ENCODE data around the gene GALNT2.

GALNT2 gene

GRCh38 chr1:230249695-230250480, 182.8 kb downstream of the GALNT2 start:
- Histone ChIP-seq H3K27ac (no peak overlapping the region), H3K9ac (ENCODE audit: insufficient read length) (no peak overlapping the region), H3K4me3 (no peak overlapping the region), H3K9me3 (ENCODE audit: low read depth, low read length) (no peaks in the 10 kb centered on the region), H3K36me3 (ENCODE audit: insufficient read depth, low read length) (peaks cover 10% of the 10 kb centered on the region; the same call in 1 of the 2 replicates)
- no peak for DNase-seq (ENCODE audit: low read depth, low spot score)
- TF ChIP-seq EZH2 (IDR thresholded peaks at IDR 0.05) (no peak), POLR2AphosphoS5 (IDR thresholded peaks at IDR 0.05; ENCODE audit: borderline replicate concordance, low read depth, low read length) (no peak), FOXP2 (optimal IDR thresholded peaks at IDR 0.05; ENCODE audit: control extremely low read depth, extremely low read length, insufficient read depth) (no peak)

GRCh38 chr1:230250666-230251065, 183.6 kb downstream of the GALNT2 start:
- Histone ChIP-seq H3K9me3 (ENCODE audit: low read depth, low read length) (no peaks in the 10 kb centered on the region), H3K4me3 (no peak overlapping the region), H3K36me3 (ENCODE audit: insufficient read depth, low read length) (peaks cover 16% of the 10 kb centered on the region; the same call in 1 of the 2 replicates), H3K27ac (no peak overlapping the region), H3K9ac (ENCODE audit: insufficient read length) (no peak overlapping the region)
- TF ChIP-seq EZH2 (IDR thresholded peaks at IDR 0.05) (no peak), FOXP2 (optimal IDR thresholded peaks at IDR 0.05; ENCODE audit: control extremely low read depth, extremely low read length, insufficient read depth) (no peak), POLR2AphosphoS5 (IDR thresholded peaks at IDR 0.05; ENCODE audit: borderline replicate concordance, low read depth, low read length) (no peak)
- no peak for DNase-seq (ENCODE audit: low read depth, low spot score)

DNA sequence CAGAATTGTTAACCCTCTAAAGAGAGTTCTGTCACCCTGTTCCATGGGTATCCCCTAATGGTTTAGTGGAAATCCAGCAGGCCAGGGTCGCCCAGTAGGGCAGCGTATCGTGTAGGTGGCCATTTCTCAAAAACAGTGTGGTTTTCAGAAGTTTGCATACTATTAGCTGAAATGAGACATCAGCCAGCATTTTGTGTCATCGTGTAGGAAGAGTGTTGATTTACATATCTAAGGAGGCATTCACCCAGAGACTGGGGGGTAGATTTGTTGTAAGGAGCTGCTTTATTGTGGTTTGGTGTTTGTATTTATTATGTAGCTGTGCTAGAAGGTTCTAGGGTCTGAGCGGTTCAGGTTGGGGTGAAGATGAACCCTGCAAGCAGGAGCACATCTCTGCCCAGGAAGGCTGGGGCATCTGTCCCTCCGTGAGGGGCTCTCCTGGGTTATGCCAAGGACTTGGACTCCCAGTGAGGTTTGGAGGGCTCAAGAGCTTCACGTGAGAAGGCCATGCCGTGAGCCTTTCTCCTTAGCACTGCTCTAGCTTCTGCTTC, 184.7 kb downstream of the GALNT2 start:
- H3K4me3 ChIP-seq: no peak overlapping the region
- H3K9me3 ChIP-seq (ENCODE audit: low read depth, low read length): no peaks in the 10 kb centered on the region
- H3K27ac ChIP-seq: no peak overlapping the region
- TF ChIP-seq POLR2AphosphoS5 (IDR thresholded peaks at IDR 0.05; ENCODE audit: borderline replicate concordance, low read depth, low read length): no peak
- no peak overlapping the region for H3K9ac ChIP-seq (ENCODE audit: insufficient read length)
- H3K36me3 ChIP-seq (ENCODE audit: insufficient read depth, low read length): peaks cover 11% of the 10 kb centered on the region; the same call in 1 of the 2 replicates
- no peak for DNase-seq (ENCODE audit: low read depth, low spot score)

DNA sequence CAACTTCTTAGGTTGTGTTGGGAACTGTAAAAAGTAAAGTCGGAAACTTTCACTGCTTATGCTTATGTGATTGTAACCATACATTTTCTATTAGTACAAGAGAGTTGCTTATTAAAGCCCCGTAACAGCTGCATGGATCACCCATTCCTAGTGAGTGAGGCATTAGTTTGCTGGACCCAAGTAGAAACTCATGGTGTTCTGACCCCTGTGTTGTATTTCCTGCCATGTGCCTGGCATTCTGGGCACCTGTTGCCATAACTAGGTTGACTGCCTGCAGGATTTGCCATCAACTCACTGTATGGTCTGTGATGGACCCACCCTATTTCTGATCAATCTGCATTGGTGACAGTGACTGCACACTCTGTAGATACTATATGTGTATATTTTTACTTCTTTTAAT, 186.1 kb downstream of the GALNT2 start:
- no peak for DNase-seq (ENCODE audit: low read depth, low spot score)
- H3K27ac ChIP-seq: no peak overlapping the region
- peaks cover 11% of the 10 kb centered on the region; the same call in 1 of the 2 replicates for H3K36me3 ChIP-seq (ENCODE audit: insufficient read depth, low read length)
- no peaks in the 10 kb centered on the region for H3K9me3 ChIP-seq (ENCODE audit: low read depth, low read length)
- no peak overlapping the region for H3K4me3 ChIP-seq
- H3K9ac ChIP-seq (ENCODE audit: insufficient read length): no peak overlapping the region
- TF ChIP-seq EZH2 (IDR thresholded peaks at IDR 0.05): no peak
- no peak for TF ChIP-seq FOXP2 (optimal IDR thresholded peaks at IDR 0.05; ENCODE audit: control extremely low read depth, extremely low read length, insufficient read depth)
- no peak for TF ChIP-seq POLR2AphosphoS5 (IDR thresholded peaks at IDR 0.05; ENCODE audit: borderline replicate concordance, low read depth, low read length)

- Histone ChIP-seq H3K4me3 (no peak overlapping the region), H3K36me3 (ENCODE audit: insufficient read depth, low read length) (peaks cover 16% of the 10 kb centered on the region), H3K27ac (no peak overlapping the region), H3K9ac (ENCODE audit: insufficient read length) (no peak overlapping the region), H3K9me3 (ENCODE audit: low read depth, low read length) (no peaks in the 10 kb centered on the region; the same call in 1 of the 2 replicates)
- DNase-seq (ENCODE audit: low read depth, low spot score): no peak
- no peak for TF ChIP-seq FOXP2 (optimal IDR thresholded peaks at IDR 0.05; ENCODE audit: control extremely low read depth, extremely low read length, insufficient read depth)
- no peak for TF ChIP-seq EZH2 (IDR thresholded peaks at IDR 0.05)
- TF ChIP-seq POLR2AphosphoS5 (IDR thresholded peaks at IDR 0.05; ENCODE audit: borderline replicate concordance, low read depth, low read length): no peak
These were observed 187.2 kb downstream of the GALNT2 start for GRCh38 chr1:230254265-230254664.

DNA sequence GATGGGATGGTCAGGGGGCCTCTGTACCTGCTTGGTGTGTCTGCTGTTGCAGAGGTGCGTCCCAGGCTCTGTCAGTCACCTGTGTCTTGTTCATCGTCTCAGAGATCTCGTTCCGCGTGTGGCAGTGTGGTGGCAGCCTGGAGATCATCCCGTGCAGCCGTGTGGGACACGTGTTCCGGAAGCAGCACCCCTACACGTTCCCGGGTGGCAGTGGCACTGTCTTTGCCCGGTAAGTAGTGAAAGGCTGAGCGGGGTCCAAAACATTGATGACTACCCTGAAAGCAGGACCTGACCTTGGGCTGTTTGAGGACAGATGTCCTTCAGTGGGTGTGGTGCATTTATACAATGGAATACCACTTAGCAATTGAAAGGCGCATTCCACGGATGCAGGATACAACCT, 188.1 kb downstream of the GALNT2 start:
- no peaks in the 10 kb centered on the region; the same call in 1 of the 2 replicates for H3K9me3 ChIP-seq (ENCODE audit: low read depth, low read length)
- TF ChIP-seq FOXP2 (optimal IDR thresholded peaks at IDR 0.05; ENCODE audit: control extremely low read depth, extremely low read length, insufficient read depth): no peak
- no peak overlapping the region for H3K27ac ChIP-seq
- no peak for DNase-seq (ENCODE audit: low read depth, low spot score)
- H3K9ac ChIP-seq (ENCODE audit: insufficient read length): no peak overlapping the region
- no peak overlapping the region for H3K4me3 ChIP-seq
- H3K36me3 ChIP-seq (ENCODE audit: insufficient read depth, low read length): peaks cover 18% of the 10 kb centered on the region

DNA sequence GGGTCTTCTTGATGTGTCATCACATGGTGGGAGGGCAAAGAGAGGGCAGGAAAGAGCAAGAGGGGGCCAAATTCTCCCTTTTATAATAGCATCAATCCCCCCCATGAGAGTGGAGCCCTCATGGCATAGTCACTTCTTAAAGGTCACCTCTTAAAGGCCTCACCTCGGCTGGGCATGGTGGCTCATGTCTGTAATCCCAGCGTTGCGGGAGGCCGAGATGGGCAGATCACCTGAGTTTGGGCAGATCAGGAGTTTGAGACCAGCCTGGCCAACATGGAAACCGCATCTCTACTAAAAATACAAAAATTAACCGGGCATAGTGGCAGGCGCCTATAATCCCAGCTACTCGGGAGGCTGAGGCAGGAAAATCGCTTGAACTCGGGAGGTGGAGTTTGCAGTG, 189.0 kb downstream of the GALNT2 start:
- Histone ChIP-seq H3K4me3 (no peak overlapping the region), H3K9me3 (ENCODE audit: low read depth, low read length) (no peaks in the 10 kb centered on the region; the same call in 1 of the 2 replicates), H3K27ac (no peak overlapping the region), H3K9ac (ENCODE audit: insufficient read length) (no peak overlapping the region), H3K36me3 (ENCODE audit: insufficient read depth, low read length) (peaks cover 18% of the 10 kb centered on the region)
- DNase-seq (ENCODE audit: low read depth, low spot score): no peak
- no peak for TF ChIP-seq FOXP2 (optimal IDR thresholded peaks at IDR 0.05; ENCODE audit: control extremely low read depth, extremely low read length, insufficient read depth)
- no peak for TF ChIP-seq POLR2AphosphoS5 (IDR thresholded peaks at IDR 0.05; ENCODE audit: borderline replicate concordance, low read depth, low read length)
- TF ChIP-seq EZH2 (IDR thresholded peaks at IDR 0.05): no peak

- TF ChIP-seq FOXP2 (optimal IDR thresholded peaks at IDR 0.05; ENCODE audit: control extremely low read depth, extremely low read length, insufficient read depth) (no peak), EZH2 (IDR thresholded peaks at IDR 0.05) (no peak), POLR2AphosphoS5 (IDR thresholded peaks at IDR 0.05; ENCODE audit: borderline replicate concordance, low read depth, low read length) (no peak)
- no peak overlapping the region for H3K4me3 ChIP-seq
- no peak overlapping the region for H3K27ac ChIP-seq
- H3K9me3 ChIP-seq (ENCODE audit: low read depth, low read length): no peaks in the 10 kb centered on the region; the same call in 1 of the 2 replicates
- DNase-seq (ENCODE audit: low read depth, low spot score): no peak
- peaks cover 18% of the 10 kb centered on the region for H3K36me3 ChIP-seq (ENCODE audit: insufficient read depth, low read length)
- no peak overlapping the region for H3K9ac ChIP-seq (ENCODE audit: insufficient read length)
These were observed 189.9 kb downstream of the GALNT2 start for GRCh38 chr1:230256896-230257295.
